GM12878 (cell line): ENCODE measurements around the gene RHBDD3. TPM values are rescaled to one million over a fixed set of nuclear protein-coding genes. Genes with fewer than 3 reads are reported as not detected.

Source experiments
- ATAC-seq: fragments of 200-7000 bp; cut with Tn5 transposase; 3 replicates; pipeline ENCODE4 v1.9.1; 2020; ENCODE audit warnings: mild to moderate bottlenecking, moderate library complexity
- BruUV-seq: library from RNA; stranded (reverse); fragments of 400-500 nt; replicated peaks from 2 replicates; lab custom pipeline; 2021; lab: Mats Ljungman, UMichigan
- CTCF ChIA-PET: fragments of 300-600 bp; sonication (Branson Sonifier 250); formaldehyde crosslinking; extraction: SDS; loops from one replicate; lab custom pipeline; 2021; ENCODE audit warnings: inconsistent platforms; lab: Yijun Ruan, JAX
- POLR2A ChIA-PET: fragments of 350-600 bp; formaldehyde crosslinking; extraction: SDS; loops from one replicate; lab custom pipeline; 2021; ENCODE audit warnings: inconsistent platforms; lab: Charles Lee
- RAD21 ChIA-PET: fragments of 300-600 bp; sonication (Branson Sonifier 250); formaldehyde crosslinking; loops from one replicate; lab custom pipeline; 2023; ENCODE audit warnings: antibody characterized with exemption; ENCODE audit not compliant: unreplicated experiment; lab: Charles Lee
- SMC1A ChIA-PET: fragments of 300-600 bp; sonication (Branson Sonifier 250); formaldehyde crosslinking; loops from one replicate; lab custom pipeline; 2023; ENCODE audit not compliant: unreplicated experiment, uncharacterized antibody; lab: Charles Lee
- DNase-seq: peaks from one replicate; pipeline ENCODE4 v3.0.0-alpha.2; 2011; ENCODE audit warnings: low read depth, low spot score
- FAIRE-seq: peaks from 3 replicates; lab custom pipeline; 2011; peaks lifted over from hg19 to GRCh38; lab: Jason Lieb, UNC
- H2AFZ ChIP-seq: 2 replicates; pipeline ENCODE4 v1.6.0; 2011; ENCODE audit warnings: low read depth, low read length, control low read depth; ENCODE audit not compliant: control insufficient read depth
- H3K27ac ChIP-seq: 2 replicates; pipeline ENCODE4 v1.5.1; 2011; ENCODE audit warnings: control low read depth; ENCODE audit not compliant: control insufficient read depth, insufficient read depth
- H3K27me3 ChIP-seq, 2 experiments: replicated peaks in 1 of 2; 2 replicates each; pipeline versions ENCODE4 v1.6.0 to v1.6.1; 2011; ENCODE audit warnings: low read length in 1 of 2; ENCODE audit not compliant: control insufficient read depth in 2 of 2, insufficient read depth in 2 of 2
- H3K36me3 ChIP-seq, 2 experiments: 2 replicates each; pipeline ENCODE4 v1.5.1; 2011; ENCODE audit warnings: low read length in 1 of 2; ENCODE audit not compliant: control insufficient read depth in 2 of 2, insufficient read depth in 2 of 2
- H3K4me1 ChIP-seq: 2 replicates; pipeline ENCODE4 v1.6.1; 2011; ENCODE audit warnings: mild to moderate bottlenecking, low read length, moderate library complexity, mixed read lengths; ENCODE audit not compliant: control insufficient read depth, insufficient read depth
- H3K4me2 ChIP-seq: 2 replicates; pipeline ENCODE4 v1.6.0; 2011; ENCODE audit warnings: control low read depth; ENCODE audit not compliant: control insufficient read depth, insufficient read depth
- H3K4me3 ChIP-seq: fragments of 200-600 bp; sonication (generic); 2 replicates; pipeline ENCODE4 v1.5.1; 2016
- H3K79me2 ChIP-seq: 2 replicates; pipeline ENCODE4 v1.6.0; 2011; ENCODE audit warnings: low read length; ENCODE audit not compliant: control insufficient read depth, insufficient read depth
- H3K9ac ChIP-seq: 2 replicates; pipeline ENCODE4 v1.8.0; 2011; ENCODE audit warnings: low read length, control low read depth, mixed read lengths; ENCODE audit not compliant: control insufficient read depth, insufficient read depth
- H3K9me3 ChIP-seq: replicated peaks from 3 replicates; pipeline ENCODE4 v1.5.1; 2011; ENCODE audit warnings: mild to moderate bottlenecking, low read length; ENCODE audit not compliant: control insufficient read depth, insufficient read depth
- H4K20me1 ChIP-seq: 2 replicates; pipeline ENCODE4 v1.6.0; 2011; ENCODE audit not compliant: control insufficient read depth, insufficient read depth
- DPF2 ChIP-seq: fragments of 450-650 bp; IDR thresholded peaks from 2 replicates; pipeline ENCODE4 v1.6.1; 2017; ENCODE audit warnings: mild to moderate bottlenecking
- ESRRA ChIP-seq: IDR thresholded peaks from 2 replicates; pipeline ENCODE4 v1.6.1; 2012; ENCODE audit warnings: mild to moderate bottlenecking, low read length, improper control_type of control experiment
- FOS ChIP-seq: IDR thresholded peaks from 3 replicates; pipeline ENCODE4 v1.6.1; 2011; ENCODE audit warnings: borderline replicate concordance; ENCODE audit not compliant: insufficient read length; ENCODE audit errors: extremely low read depth
- IRF3 ChIP-seq: fragments of 450-650 bp; IDR thresholded peaks from 2 replicates; pipeline ENCODE4 v1.6.1; 2014; ENCODE audit warnings: mild to moderate bottlenecking
- IRF4 ChIP-seq: IDR thresholded peaks from 2 replicates; pipeline ENCODE4 v1.6.1; 2011; ENCODE audit warnings: low read depth, low read length
- ZNF207 ChIP-seq: fragments of 450-650 bp; IDR thresholded peaks from 2 replicates; pipeline ENCODE4 v1.6.1; 2014; ENCODE audit warnings: antibody characterized with exemption, mild to moderate bottlenecking, borderline replicate concordance
- ZNF24 ChIP-seq: fragments of 450-650 bp; IDR thresholded peaks from 2 replicates; pipeline ENCODE4 v1.6.1; 2017; ENCODE audit warnings: antibody characterized with exemption, mild to moderate bottlenecking
- ZSCAN29 ChIP-seq: fragments of 450-650 bp; IDR thresholded peaks from 2 replicates; pipeline ENCODE4 v1.6.1; 2017; ENCODE audit warnings: mild to moderate bottlenecking, moderate library complexity
- WGBS: methylation state at CpG from one replicate; pipeline ENCODE4 v1.1.6; 2016; ENCODE audit warnings: low lambda C conversion rate; ENCODE audit not compliant: insufficient replicate concordance, insufficient coverage; ENCODE audit errors: missing lambda C conversion rate; 5-methylcytosine and 5-hydroxymethylcytosine counted together
- in situ Hi-C: fragments of 300-500 bp; cut with MboI; formaldehyde crosslinking; loops from 9 replicates; pipeline ENCODE4 v1.14.3; 2018; ENCODE audit warnings: mixed read lengths
- intact Hi-C: fragments of 100-400 bp; cut with micrococcal nuclease; formaldehyde crosslinking; loops from one replicate; pipeline ENCODE4 v1.14.2; 2022; ENCODE audit not compliant: unreplicated experiment
- polyA plus RNA-seq, 11 experiments: library from polyadenylated mRNA; depleted of rRNA in 4 of 11; unstranded in 6 of 11; stranded (reverse) in 5 of 11; fragments of >200 nt; fragmentation: Nextera tagmentation in 4 of 11; fragmentation: Illumina TruSeq in 1 of 11; extraction: Ambion mirVana in 4 of 11; extraction: Trizol in 1 of 11; gene quantifications; 1 replicate in 1 of 11; 2 replicates in 10 of 11; pipeline versions ENCODE4 v1.2.1 to v1.2.3, GENCODE V29; 2011 to 2016; ENCODE audit warnings: inconsistent platforms in 2 of 11, missing spikeins in 2 of 11, low read depth in 1 of 11
- total RNA-seq, 4 experiments: library from RNA; depleted of rRNA in 3 of 4; stranded (reverse); fragments of >200 nt in 3 of 4; fragmentation: Illumina TruSeq in 1 of 4; extraction: Trizol in 1 of 4; gene quantifications; 2 replicates each; pipeline versions ENCODE4 v1.2.1 to v1.2.3, GENCODE V29; 2013 to 2021
- TF ChIP-seq, protein P1 (sequence below): IDR thresholded peaks from 2 replicates; pipeline ENCODE4 v1.6.1; 2011; ENCODE audit warnings: borderline replicate concordance, low read depth, mild to moderate bottlenecking, moderate library complexity, mixed read lengths, low read length; ENCODE audit not compliant: insufficient read depth; ENCODE audit errors: extremely low read length

Gene RHBDD3
- total and polyA plus RNA-seq, 10 of the 15 experiments (the other 5 are each of a cell fraction or from before 2014, with no cell fraction given) = 0.27 to 41.2 (median 20.1) TPM

DNA sequence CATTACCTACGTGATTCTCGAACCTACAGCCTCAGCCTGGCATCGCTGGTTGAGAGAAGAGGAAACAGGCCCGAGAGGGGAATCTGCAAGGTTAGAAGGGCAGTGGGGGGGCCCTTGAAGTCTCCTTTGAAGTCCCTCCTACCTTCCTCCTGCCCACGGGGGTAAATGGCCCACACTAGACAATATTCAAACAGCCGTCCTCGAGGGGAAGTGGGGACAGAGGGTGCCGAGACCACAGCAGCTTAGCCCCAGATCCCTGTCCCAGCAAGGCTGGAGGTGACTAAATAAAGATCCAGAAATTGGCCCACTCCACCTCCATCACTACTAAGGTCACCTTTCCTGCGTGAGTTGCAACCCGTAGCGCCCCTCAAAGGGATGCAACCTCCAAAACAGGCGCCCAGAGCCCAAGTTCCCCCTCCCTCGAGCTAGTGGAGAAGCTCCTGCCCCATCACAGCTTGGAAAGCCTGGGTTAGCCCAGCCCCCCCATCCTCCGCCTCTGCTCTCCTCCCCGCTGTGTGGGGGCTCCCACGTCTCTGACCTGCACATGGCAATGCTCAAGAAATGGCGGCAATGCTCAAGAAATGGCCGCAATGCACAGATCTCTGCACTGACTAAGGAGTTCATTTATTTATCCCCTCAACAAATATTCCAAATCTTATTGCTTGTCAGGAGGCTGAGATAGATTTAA, 48.5 kb upstream of the RHBDD3 start:
- Histone ChIP-seq H3K79me2 (no peaks in the 10 kb centered on the region), H3K9ac (no peak overlapping the region), H3K27ac (no peak overlapping the region), H3K36me3 (no peaks in the 10 kb centered on the region), H2AFZ (no peak overlapping the region), H3K9me3 (no peaks in the 10 kb centered on the region), H4K20me1 (no peaks in the 10 kb centered on the region), H3K27me3 (peaks cover 7 to 9% of the 10 kb centered on the region in 2 experiments; a peak in 3 of 4 replicates), H3K4me1 (no peaks in the 10 kb centered on the region), H3K4me2 (no peak overlapping the region), H3K4me3 (no peak overlapping the region)
- SMC1A ChIA-PET = no interaction called here
- no TSS peak for BruUV-seq
- TF ChIP-seq ESRRA = no peak
- no peak for TF ChIP-seq ZSCAN29
- TF ChIP-seq IRF4 = no peak
- no peak for TF ChIP-seq ZNF24
- no peak for TF ChIP-seq FOS
- no peak for TF ChIP-seq IRF3
- TF ChIP-seq ZNF207 = no peak
- no peak for TF ChIP-seq DPF2
- TF ChIP-seq, protein P1, sequence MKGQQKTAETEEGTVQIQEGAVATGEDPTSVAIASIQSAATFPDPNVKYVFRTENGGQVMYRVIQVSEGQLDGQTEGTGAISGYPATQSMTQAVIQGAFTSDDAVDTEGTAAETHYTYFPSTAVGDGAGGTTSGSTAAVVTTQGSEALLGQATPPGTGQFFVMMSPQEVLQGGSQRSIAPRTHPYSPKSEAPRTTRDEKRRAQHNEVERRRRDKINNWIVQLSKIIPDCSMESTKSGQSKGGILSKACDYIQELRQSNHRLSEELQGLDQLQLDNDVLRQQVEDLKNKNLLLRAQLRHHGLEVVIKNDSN = no peak
- no peak for DNase-seq
- CTCF ChIA-PET = no interaction called here
- POLR2A ChIA-PET = interaction anchor here (0.6 kb wide), 1 partner anchor 13 kb away, joined by 4 read pairs; no protein-coding TSS in a partner anchor
- WGBS = 45% methylated on average over 18 of the region's 18 CpGs
- intact Hi-C loops (no loop called here), in situ Hi-C loops (no loop called here)
- RAD21 ChIA-PET = no interaction called here
- ATAC-seq = no peak
- no peak for FAIRE-seq
